Endodermal cell (in vitro differentiated cells): ENCODE measurements around the gene FES. TPM values are rescaled to one million over a fixed set of nuclear protein-coding genes. Genes with fewer than 3 reads are reported as not detected.
A peak's percentile ranks its signal among the peaks of the same experiment; 100 is the strongest.

Experiments used
- DNase-seq: peaks from one replicate; pipeline ENCODE4 v3.0.0-alpha.2; 2017
- H3K27ac ChIP-seq: 2 replicates; pipeline ENCODE4 v1.5.1; 2013; ENCODE audit warnings: mild to moderate bottlenecking, low read depth, low read length, moderate library complexity
- H3K27me3 ChIP-seq: 2 replicates; pipeline ENCODE4 v1.6.1; 2013; ENCODE audit warnings: mild to moderate bottlenecking, low read length, moderate library complexity; ENCODE audit not compliant: insufficient read depth, control insufficient read depth, poor library complexity, severe bottlenecking
- H3K36me3 ChIP-seq: 2 replicates; pipeline ENCODE4 v1.7.0; 2013; ENCODE audit warnings: mild to moderate bottlenecking, low read length, moderate library complexity; ENCODE audit not compliant: control insufficient read depth, insufficient read depth
- H3K4me1 ChIP-seq: one replicate; pipeline ENCODE4 v1.7.0; 2013; ENCODE audit warnings: low read length; ENCODE audit not compliant: control insufficient read depth, insufficient read depth
- H3K4me3 ChIP-seq: 2 replicates; pipeline ENCODE4 v1.5.1; 2013; ENCODE audit warnings: mild to moderate bottlenecking, low read length, moderate library complexity
- H3K9ac ChIP-seq: 2 replicates; pipeline ENCODE4 v1.6.1; 2013; ENCODE audit warnings: mild to moderate bottlenecking, low read length, moderate library complexity; ENCODE audit not compliant: poor library complexity, severe bottlenecking; ENCODE audit errors: extremely low read depth
- H3K9me3 ChIP-seq: 2 replicates; pipeline ENCODE4 v1.6.1; 2013; ENCODE audit warnings: mild to moderate bottlenecking, low read length, moderate library complexity; ENCODE audit not compliant: control insufficient read depth
- H3K27ac Mint-ChIP-seq: 2 replicates; pipeline ENCODE4 v1.8.0; 2020; ENCODE audit warnings: mixed read lengths
- H3K27me3 Mint-ChIP-seq: 2 replicates; pipeline ENCODE4 v1.8.0; 2021; ENCODE audit warnings: mild to moderate bottlenecking, mixed read lengths; ENCODE audit not compliant: insufficient read depth
- H3K36me3 Mint-ChIP-seq: 2 replicates; pipeline ENCODE4 v1.8.0; 2020; ENCODE audit warnings: low read depth, mixed read lengths
- H3K4me1 Mint-ChIP-seq: 2 replicates; pipeline ENCODE4 v1.8.0; 2020; ENCODE audit warnings: mixed read lengths
- H3K4me3 Mint-ChIP-seq: 2 replicates; pipeline ENCODE4 v1.8.0; 2020; ENCODE audit warnings: mild to moderate bottlenecking, moderate library complexity, mixed read lengths
- H3K9me3 Mint-ChIP-seq: 2 replicates; pipeline ENCODE4 v1.8.0; 2020; ENCODE audit warnings: mild to moderate bottlenecking, mixed read lengths
- CTCF ChIP-seq: fragments of 200-600 bp; sonication (generic); conservative IDR thresholded peaks from 2 replicates; pipeline ENCODE4 v1.5.0; 2021; ENCODE audit warnings: antibody characterized with exemption, mild to moderate bottlenecking
- WGBS, 2 experiments: methylation state at CpG; one replicate each; pipeline versions ENCODE4 v1.1.5 to v1.1.7; 2013; ENCODE audit warnings: missing lambda C conversion rate in 2 of 2, mixed read lengths in 1 of 2; ENCODE audit not compliant: insufficient coverage in 1 of 2, insufficient read length in 1 of 2; 5-methylcytosine and 5-hydroxymethylcytosine counted together
- total RNA-seq, 2 donors: library from RNA; stranded (reverse); fragmentation: NEBNext Ultra II Directional in 1 of 2; extraction: Animal tissue kit (Norgen Biotek cat#: 25700) in 1 of 2; gene quantifications; 2 replicates in 1 of 2; 3 replicates in 1 of 2; pipeline ENCODE4 v1.2.1, GENCODE V29; 2021

Gene FES
- total RNA-seq, 2 donors from 2014 or later: 25.9 to 29.9 TPM

GRCh38 chr15:90866161-90866715 lies 18.1 kb upstream of the FES start:
- TF ChIP-seq CTCF: no peak
- Mint-ChIP-seq H3K27ac (no peak overlapping the region), H3K4me3 (no peak overlapping the region), H3K4me1 (peaks cover 48% of the 10 kb centered on the region), H3K36me3 (no peaks in the 10 kb centered on the region), H3K9me3 (no peaks in the 10 kb centered on the region), H3K27me3 (no peaks in the 10 kb centered on the region)
- Histone ChIP-seq H3K27me3 (no peaks in the 10 kb centered on the region), H3K9ac (no peak overlapping the region), H3K4me1 (peaks cover 28% of the 10 kb centered on the region), H3K4me3 (no peak overlapping the region), H3K9me3 (no peaks in the 10 kb centered on the region), H3K27ac (no peak overlapping the region), H3K36me3 (no peaks in the 10 kb centered on the region)
- no peak for DNase-seq
- WGBS, 2 experiments: 88 to 92% methylated on average over 15 to 16 of the region's 16 CpGs

- Histone ChIP-seq H3K27me3 (no peaks in the 10 kb centered on the region), H3K36me3 (no peaks in the 10 kb centered on the region), H3K9ac (no peak overlapping the region), H3K4me1 (peaks cover 28% of the 10 kb centered on the region), H3K27ac (no peak overlapping the region), H3K4me3 (no peak overlapping the region), H3K9me3 (no peaks in the 10 kb centered on the region)
- TF ChIP-seq CTCF: no peak
- H3K27ac Mint-ChIP-seq: no peak overlapping the region
- no peaks in the 10 kb centered on the region for H3K36me3 Mint-ChIP-seq
- 92 to 100% methylated on average over 1 to 2 of the region's 3 CpGs for WGBS, 2 experiments
- no peak overlapping the region for H3K4me3 Mint-ChIP-seq
- no peak for DNase-seq
- H3K27me3 Mint-ChIP-seq: no peaks in the 10 kb centered on the region
- peaks cover 48% of the 10 kb centered on the region for H3K4me1 Mint-ChIP-seq
- H3K9me3 Mint-ChIP-seq: no peaks in the 10 kb centered on the region
Observed at GRCh38 chr15:90866800-90867199, 17.5 kb upstream of the FES start.

- Histone ChIP-seq H3K4me1 (peaks cover 36% of the 10 kb centered on the region), H3K9ac (no peak within 1 kb of the TSS), H3K36me3 (no peaks in the 10 kb centered on the region), H3K27ac (no peak within 1 kb of the TSS), H3K27me3 (no peaks in the 10 kb centered on the region), H3K9me3 (no peaks in the 10 kb centered on the region), H3K4me3 (peak within 1 kb of the TSS; percentile 79)
- peak within 1 kb of the TSS; percentile 69 for H3K27ac Mint-ChIP-seq
- no peaks in the 10 kb centered on the region for H3K27me3 Mint-ChIP-seq
- no peaks in the 10 kb centered on the region for H3K9me3 Mint-ChIP-seq
- no peak for TF ChIP-seq CTCF
- 93 to 100% methylated on average over 4 to 6 of the region's 6 CpGs for WGBS, 2 experiments
- H3K4me1 Mint-ChIP-seq: peaks cover 59% of the 10 kb centered on the region
- H3K36me3 Mint-ChIP-seq: no peaks in the 10 kb centered on the region
- peak within 1 kb of the TSS; percentile 67 for H3K4me3 Mint-ChIP-seq
- no peak for DNase-seq
Observed at GRCh38 chr15:90868261-90868689, 16.0 kb upstream of the FES start, which contains the start of gene FURIN. Gene FURIN, plus strand, starts transcription at chr15:90868588. Its CDS starts 7,153 bp downstream, at chr15:90875741.
